Liver (tissue), 9 donors: ENCODE data around the gene TUFM. TPM values are rescaled to one million over a fixed set of nuclear protein-coding genes. Genes with fewer than 3 reads are reported as not detected.
A peak's percentile ranks its signal among the peaks of the same experiment; 100 is the strongest.

Experiments
- DNase-seq: peaks from one replicate; pipeline ENCODE4 v3.0.0-alpha.2; 2017; ENCODE audit warnings: low spot score
- H3K27ac ChIP-seq, 2 donors: one replicate each; pipeline ENCODE4 v1.7.0; 2013; ENCODE audit warnings: inconsistent platforms in 2 of 2, low read length in 2 of 2, control low read depth in 1 of 2, low read depth in 1 of 2, mild to moderate bottlenecking in 1 of 2
- H3K27me3 ChIP-seq, 4 donors: one replicate each; pipeline versions ENCODE4 v1.6.1 to v1.7.0; 2013; ENCODE audit warnings: low read length in 3 of 4, inconsistent platforms in 1 of 4, mild to moderate bottlenecking in 1 of 4, moderate library complexity in 1 of 4; ENCODE audit not compliant: control insufficient read depth in 4 of 4, insufficient read depth in 4 of 4
- H3K36me3 ChIP-seq, 4 donors: one replicate each; pipeline versions ENCODE4 v1.6.1 to v1.7.0; 2013; ENCODE audit warnings: low read length in 3 of 4, mild to moderate bottlenecking in 3 of 4, low read depth in 1 of 4, moderate library complexity in 1 of 4; ENCODE audit not compliant: control insufficient read depth in 4 of 4, insufficient read depth in 3 of 4
- H3K4me1 ChIP-seq, 4 donors: one replicate each; pipeline versions ENCODE4 v1.6.1 to v1.7.0; 2013; ENCODE audit warnings: low read length in 3 of 4, mild to moderate bottlenecking in 3 of 4, moderate library complexity in 1 of 4; ENCODE audit not compliant: control insufficient read depth in 4 of 4, insufficient read depth in 4 of 4
- H3K4me3 ChIP-seq, 3 donors: one replicate each; pipeline versions ENCODE4 v1.6.1 to v1.7.0; 2013; ENCODE audit warnings: low read length in 3 of 3, control low read depth in 1 of 3, low read depth in 1 of 3, mild to moderate bottlenecking in 1 of 3
- H3K9ac ChIP-seq, 2 donors: one replicate each; pipeline ENCODE4 v1.7.0; 2013; ENCODE audit warnings: low read length in 2 of 2, mild to moderate bottlenecking in 2 of 2, moderate library complexity in 2 of 2, control low read depth in 1 of 2, low read depth in 1 of 2
- H3K9me3 ChIP-seq, 4 donors: one replicate each; pipeline versions ENCODE4 v1.6.1 to v1.7.0; 2013; ENCODE audit warnings: low read length in 3 of 4; ENCODE audit not compliant: control insufficient read depth in 4 of 4
- ATF3 ChIP-seq: IDR thresholded peaks from 2 replicates; pipeline ENCODE4 v1.6.1; 2016; ENCODE audit warnings: antibody characterized with exemption
- EGR1 ChIP-seq, 2 donors: IDR thresholded peaks; 2 replicates each; pipeline ENCODE4 v1.6.1; 2016 to 2018; ENCODE audit warnings: antibody characterized with exemption in 2 of 2, low read depth in 2 of 2
- FOXA1 ChIP-seq: IDR thresholded peaks from 2 replicates; pipeline ENCODE4 v1.6.1; 2016; ENCODE audit warnings: antibody characterized with exemption
- FOXA2 ChIP-seq: IDR thresholded peaks from 2 replicates; pipeline ENCODE4 v1.6.1; 2016; ENCODE audit warnings: antibody characterized with exemption
- GABPA ChIP-seq, 2 donors: IDR thresholded peaks in 1 of 2; conservative IDR thresholded peaks in 1 of 2; 2 replicates each; pipeline ENCODE4 v1.6.1; 2016; ENCODE audit warnings: antibody characterized with exemption in 2 of 2, mild to moderate bottlenecking in 1 of 2, moderate library complexity in 1 of 2
- HNF4A ChIP-seq, 2 donors: conservative IDR thresholded peaks; 2 replicates each; pipeline ENCODE4 v1.6.1; 2016; ENCODE audit warnings: antibody characterized with exemption in 2 of 2, mild to moderate bottlenecking in 2 of 2
- HNF4G ChIP-seq: IDR thresholded peaks from 2 replicates; pipeline ENCODE4 v1.6.1; 2016; ENCODE audit warnings: antibody characterized with exemption
- JUND ChIP-seq, 2 donors: IDR thresholded peaks; 2 replicates each; pipeline ENCODE4 v1.6.1; 2016; ENCODE audit warnings: antibody characterized with exemption in 2 of 2
- MAX ChIP-seq: IDR thresholded peaks from 2 replicates; pipeline ENCODE4 v1.6.1; 2016; ENCODE audit warnings: antibody characterized with exemption
- NR2F2 ChIP-seq: IDR thresholded peaks from 2 replicates; pipeline ENCODE4 v1.6.1; 2016; ENCODE audit warnings: antibody characterized with exemption
- REST ChIP-seq: IDR thresholded peaks from 2 replicates; pipeline ENCODE4 v1.6.1; 2016; ENCODE audit warnings: antibody characterized with exemption, mild to moderate bottlenecking
- RXRA ChIP-seq, 2 donors: IDR thresholded peaks; 2 replicates each; pipeline ENCODE4 v1.6.1; 2017 to 2018; ENCODE audit warnings: antibody characterized with exemption in 2 of 2, mild to moderate bottlenecking in 1 of 2
- SP1 ChIP-seq: IDR thresholded peaks from 2 replicates; pipeline ENCODE4 v1.6.1; 2018; ENCODE audit warnings: antibody characterized with exemption, mild to moderate bottlenecking
- TAF1 ChIP-seq: conservative IDR thresholded peaks from 2 replicates; pipeline ENCODE4 v1.6.1; 2016; ENCODE audit warnings: antibody characterized with exemption, mild to moderate bottlenecking
- YY1 ChIP-seq: IDR thresholded peaks from 2 replicates; pipeline ENCODE4 v1.6.1; 2016; ENCODE audit warnings: antibody characterized with exemption, mild to moderate bottlenecking
- WGBS: extraction: QIAGEN DNeasy Blood & Tissue Kit; methylation state at CpG from one replicate; pipeline ENCODE4 v1.1.7; 2013; 5-methylcytosine and 5-hydroxymethylcytosine counted together
- polyA plus RNA-seq, 2 donors: library from polyadenylated mRNA; stranded (reverse) in 1 of 2; unstranded in 1 of 2; fragments of 200-250 nt in 1 of 2; fragments of >200 nt in 1 of 2; fragmentation: Nextera tagmentation in 1 of 2; extraction: Ambion mirVana in 1 of 2; gene quantifications; one replicate each; pipeline versions ENCODE4 v1.2.1 to v1.2.3, GENCODE V29; 2013 to 2015
- total RNA-seq, 2 donors: library from RNA; depleted of rRNA; stranded (reverse); fragments of >200 nt; gene quantifications; one replicate each; pipeline ENCODE4 v1.2.3, GENCODE V29; 2014
- donor health status: healthy.
- donor health status: healthy.
- donor health status: healthy.
- donor health status: healthy.
- donor health status: healthy.

TUFM gene
- total and polyA plus RNA-seq, 4 donors = 90.4 to 191 (median 136) TPM

- TF ChIP-seq REST = no peak
- no peak for TF ChIP-seq FOXA2
- no peak for TF ChIP-seq MAX
- TF ChIP-seq HNF4A (conservative IDR thresholded peaks at IDR 0.05) = no peak
Measured at GRCh38 chr16:28845761-28846079, 428 bp downstream of the TUFM start (continued).

GRCh38 chr16:28845293-28845692, 855 bp downstream of the TUFM start:
- DNase-seq = no peak
- Histone ChIP-seq H3K27ac (no peak overlapping the region), H3K4me1 (peaks cover 0 to 24% (median 18%) of the 10 kb centered on the region in 4 donors), H3K27me3 (no peaks in the 10 kb centered on the region), H3K9ac (peak overlapping the region; percentile 15 to 81), H3K36me3 (peaks cover 12 to 28% (median 21%) of the 10 kb centered on the region in 4 donors), H3K9me3 (no peaks in the 10 kb centered on the region), H3K4me3 (peak overlapping the region; percentile 55 to 96 (median 86))
- WGBS = 31% methylated on average over 10 of the region's 10 CpGs
- TF ChIP-seq EGR1 (IDR thresholded peaks at IDR 0.05; ENCODE audit: low read depth in 2 of 2) (no peak), TAF1 (peak; percentile 18)

- no peak for DNase-seq
- H3K36me3 ChIP-seq = peaks cover 14 to 28% (median 21%) of the 10 kb centered on the region in 4 donors
- H3K27me3 ChIP-seq = no peaks in the 10 kb centered on the region
- WGBS = 90% methylated on average over 19 of the region's 19 CpGs
- no peak overlapping the region for H3K4me3 ChIP-seq
- H3K27ac ChIP-seq = no peak overlapping the region
- H3K9ac ChIP-seq = no peak overlapping the region
- H3K9me3 ChIP-seq = no peaks in the 10 kb centered on the region
- peaks cover 0 to 24% (median 18%) of the 10 kb centered on the region in 4 donors for H3K4me1 ChIP-seq
- TF ChIP-seq JUND (IDR thresholded peaks at IDR 0.05) (no peak), YY1 (no peak), HNF4A (conservative IDR thresholded peaks at IDR 0.05) (no peak), ATF3 (no peak), FOXA2 (no peak), MAX (no peak), HNF4G (no peak), FOXA1 (no peak)
Measured at GRCh38 chr16:28844226-28844885, 1.8 kb downstream of the TUFM start.

GRCh38 chr16:28843766-28844165, 2.4 kb downstream of the TUFM start:
- no peaks in the 10 kb centered on the region for H3K27me3 ChIP-seq
- H3K4me3 ChIP-seq = no peak overlapping the region
- DNase-seq = no peak
- H3K9me3 ChIP-seq = no peaks in the 10 kb centered on the region
- no peak overlapping the region for H3K9ac ChIP-seq
- H3K36me3 ChIP-seq = peaks cover 16 to 30% (median 22%) of the 10 kb centered on the region in 4 donors
- peaks cover 0 to 24% (median 18%) of the 10 kb centered on the region in 4 donors for H3K4me1 ChIP-seq
- H3K27ac ChIP-seq = no peak overlapping the region
- WGBS = 97% methylated on average over 12 of the region's 12 CpGs
- TF ChIP-seq SP1 (no peak), ATF3 (no peak), NR2F2 (no peak), HNF4A (conservative IDR thresholded peaks at IDR 0.05) (no peak), HNF4G (no peak), JUND (IDR thresholded peaks at IDR 0.05) (no peak), FOXA1 (no peak), RXRA (IDR thresholded peaks at IDR 0.05) (no peak), GABPA (IDR thresholded peaks at IDR 0.05 in 1 of 2, conservative IDR thresholded peaks at IDR 0.05 in 1 of 2) (no peak), FOXA2 (no peak), REST (no peak)
